DND-41 (cell line): Measurements from ENCODE around the gene CAMK1.

ENCODE experiments used
- ATAC-seq: fragments of 200-7000 bp; cut with Tn5 transposase; 3 replicates; pipeline ENCODE4 v1.9.1; 2021; ENCODE audit warnings: low read depth; ENCODE audit not compliant: insufficient read depth
- DNase-seq: peaks from one replicate; pipeline ENCODE4 v3.0.0-alpha.2; 2020
- H2AFZ ChIP-seq: 2 replicates; pipeline ENCODE4 v1.6.0; 2012; ENCODE audit warnings: low read depth, low read length
- H3K27ac ChIP-seq: 2 replicates; pipeline ENCODE4 v1.5.1; 2012; ENCODE audit warnings: low read length, inconsistent platforms
- H3K27me3 ChIP-seq: fragments of 200-600 bp; sonication (generic); 2 replicates; pipeline ENCODE4 v1.6.0; 2012; ENCODE audit warnings: low read length, mild to moderate bottlenecking, inconsistent platforms; ENCODE audit not compliant: insufficient read depth, poor library complexity
- H3K36me3 ChIP-seq: 2 replicates; pipeline ENCODE4 v1.5.1; 2012; ENCODE audit warnings: low read length, inconsistent platforms; ENCODE audit not compliant: insufficient read depth
- H3K4me1 ChIP-seq: 2 replicates; pipeline ENCODE4 v1.5.1; 2012; ENCODE audit warnings: mild to moderate bottlenecking, low read length; ENCODE audit not compliant: insufficient read depth
- H3K4me2 ChIP-seq: 2 replicates; pipeline ENCODE4 v1.6.0; 2012; ENCODE audit warnings: mild to moderate bottlenecking, moderate library complexity, low read length, inconsistent platforms; ENCODE audit not compliant: insufficient read depth
- H3K4me3 ChIP-seq, 2 experiments: fragments of 200-600 bp in 1 of 2; shearing (Covaris generic) in 1 of 2; 2 replicates each; pipeline ENCODE4 v1.5.1; 2012 to 2016; ENCODE audit warnings: inconsistent platforms in 2 of 2, low read length in 2 of 2, mild to moderate bottlenecking in 2 of 2, low read depth in 1 of 2, moderate library complexity in 1 of 2
- H3K79me2 ChIP-seq: 2 replicates; pipeline ENCODE4 v1.6.0; 2012; ENCODE audit warnings: low read length, inconsistent platforms; ENCODE audit not compliant: insufficient read depth
- H3K9ac ChIP-seq: 2 replicates; pipeline ENCODE4 v1.6.0; 2012; ENCODE audit warnings: low read depth, mild to moderate bottlenecking, inconsistent platforms, low read length, moderate library complexity
- H3K9me3 ChIP-seq: 2 replicates; pipeline ENCODE4 v1.5.1; 2012; ENCODE audit warnings: low read length, moderate library complexity, mild to moderate bottlenecking, inconsistent platforms; ENCODE audit not compliant: insufficient read depth, severe bottlenecking
- H4K20me1 ChIP-seq: 2 replicates; pipeline ENCODE4 v1.6.0; 2012; ENCODE audit warnings: low read length; ENCODE audit not compliant: insufficient read depth
- EZH2 ChIP-seq: IDR thresholded peaks from 3 replicates; pipeline ENCODE4 v1.6.1; 2012; ENCODE audit warnings: borderline replicate concordance, low read depth, mild to moderate bottlenecking, moderate library complexity, low read length, inconsistent platforms; ENCODE audit not compliant: severe bottlenecking
- TF ChIP-seq, protein P1 (sequence below): IDR thresholded peaks from 2 replicates; pipeline ENCODE4 v1.5.1; 2012; ENCODE audit warnings: borderline replicate concordance, low read length, moderate library complexity, mild to moderate bottlenecking; ENCODE audit not compliant: poor library complexity, severe bottlenecking; ENCODE audit errors: extremely low read depth

The CAMK1 gene

DNA sequence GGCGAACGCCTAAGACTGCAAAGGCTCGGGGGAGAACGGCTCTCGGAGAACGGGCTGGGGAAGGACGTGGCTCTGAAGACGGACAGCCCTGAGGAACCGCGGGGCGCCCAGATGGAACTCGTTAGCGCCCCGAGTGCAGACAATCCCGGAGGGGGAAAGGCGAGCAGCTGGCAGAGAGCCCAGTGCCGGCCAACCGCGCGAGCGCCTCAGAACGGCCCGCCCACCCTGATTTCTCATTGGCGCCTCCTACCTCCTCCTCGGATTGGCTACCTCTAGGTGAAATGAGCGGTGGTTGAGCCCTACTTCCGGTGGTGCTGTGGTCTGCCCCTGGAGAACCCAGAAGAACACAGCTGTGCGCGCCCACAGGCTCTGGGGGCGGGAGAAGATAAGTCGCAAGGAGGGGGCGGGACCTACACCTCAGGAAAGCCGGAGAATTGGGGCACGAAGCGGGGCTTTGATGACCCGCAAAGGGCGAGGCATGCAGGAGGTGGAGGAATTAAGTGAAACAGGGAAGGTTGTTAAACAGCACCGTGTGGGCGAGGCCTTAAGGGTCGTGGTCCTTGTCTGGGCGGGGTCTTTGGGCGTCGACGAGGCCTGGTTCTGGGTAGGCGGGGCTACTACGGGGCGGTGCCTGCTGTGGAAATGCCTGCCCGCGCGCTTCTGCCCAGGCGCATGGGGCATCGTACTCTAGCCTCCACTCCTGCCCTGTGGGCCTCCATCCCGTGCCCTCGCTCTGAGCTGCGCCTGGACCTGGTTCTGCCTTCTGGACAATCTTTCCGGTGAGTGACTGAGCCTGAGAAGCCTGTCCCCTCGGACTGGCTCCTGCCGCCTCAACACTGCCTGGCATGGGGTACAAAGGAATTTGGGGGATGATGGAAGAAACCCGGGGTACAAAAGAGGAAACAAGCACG is 19.8 kb downstream of the CAMK1 start, which contains the start of gene OGG1:
OGG1 (plus strand) TSS at position 308 of the 911 bp plus-strand sequence; CDS start at position 643, 335 bp downstream.
- peak; percentile 95 for ATAC-seq
- H4K20me1 ChIP-seq = no peaks in the 10 kb centered on the region; the same call in 1 of the 2 replicates
- no peak for TF ChIP-seq EZH2
- TF ChIP-seq, protein P1, sequence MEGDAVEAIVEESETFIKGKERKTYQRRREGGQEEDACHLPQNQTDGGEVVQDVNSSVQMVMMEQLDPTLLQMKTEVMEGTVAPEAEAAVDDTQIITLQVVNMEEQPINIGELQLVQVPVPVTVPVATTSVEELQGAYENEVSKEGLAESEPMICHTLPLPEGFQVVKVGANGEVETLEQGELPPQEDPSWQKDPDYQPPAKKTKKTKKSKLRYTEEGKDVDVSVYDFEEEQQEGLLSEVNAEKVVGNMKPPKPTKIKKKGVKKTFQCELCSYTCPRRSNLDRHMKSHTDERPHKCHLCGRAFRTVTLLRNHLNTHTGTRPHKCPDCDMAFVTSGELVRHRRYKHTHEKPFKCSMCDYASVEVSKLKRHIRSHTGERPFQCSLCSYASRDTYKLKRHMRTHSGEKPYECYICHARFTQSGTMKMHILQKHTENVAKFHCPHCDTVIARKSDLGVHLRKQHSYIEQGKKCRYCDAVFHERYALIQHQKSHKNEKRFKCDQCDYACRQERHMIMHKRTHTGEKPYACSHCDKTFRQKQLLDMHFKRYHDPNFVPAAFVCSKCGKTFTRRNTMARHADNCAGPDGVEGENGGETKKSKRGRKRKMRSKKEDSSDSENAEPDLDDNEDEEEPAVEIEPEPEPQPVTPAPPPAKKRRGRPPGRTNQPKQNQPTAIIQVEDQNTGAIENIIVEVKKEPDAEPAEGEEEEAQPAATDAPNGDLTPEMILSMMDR = no peak
- peak within 1 kb of the TSS; percentile 94 for H3K4me2 ChIP-seq
- H3K27ac ChIP-seq = peak within 1 kb of the TSS; percentile 75
- peaks cover 52% of the 10 kb centered on the region for H3K36me3 ChIP-seq
- H3K79me2 ChIP-seq = peaks cover 4% of the 10 kb centered on the region
- peaks cover 26% of the 10 kb centered on the region for H3K4me1 ChIP-seq
- peak; percentile 99 for DNase-seq
- peak within 1 kb of the TSS; percentile 91 for H2AFZ ChIP-seq
- no peaks in the 10 kb centered on the region for H3K9me3 ChIP-seq
- no peaks in the 10 kb centered on the region for H3K27me3 ChIP-seq
- peak within 1 kb of the TSS; percentile 60 for H3K9ac ChIP-seq
- peak within 1 kb of the TSS; percentile 49 to 78; a peak in 3 of 4 replicates for H3K4me3 ChIP-seq

- Histone ChIP-seq H3K27me3 (no peaks in the 10 kb centered on the region), H2AFZ (peak overlapping the region; percentile 91), H3K9ac (peak overlapping the region; percentile 60), H3K4me2 (peak overlapping the region; percentile 94), H3K4me3 (peak overlapping the region; percentile 49 to 78; a peak in 3 of 4 replicates), H3K79me2 (peaks cover 4% of the 10 kb centered on the region), H4K20me1 (no peaks in the 10 kb centered on the region; the same call in 1 of the 2 replicates), H3K27ac (peak overlapping the region; percentile 75), H3K36me3 (peaks cover 54% of the 10 kb centered on the region), H3K9me3 (no peaks in the 10 kb centered on the region), H3K4me1 (peaks cover 26% of the 10 kb centered on the region)
- TF ChIP-seq EZH2 = no peak
- TF ChIP-seq, protein P1 = no peak
- ATAC-seq (no peak), DNase-seq (no peak)
These were observed 20.5 kb downstream of the CAMK1 start for GRCh38 chr3:9749296-9749644.

GRCh38 chr3:9748031-9748430 is 21.7 kb downstream of the CAMK1 start:
- Histone ChIP-seq H4K20me1 (no peaks in the 10 kb centered on the region), H2AFZ (no peak overlapping the region), H3K9me3 (no peaks in the 10 kb centered on the region), H3K9ac (no peak overlapping the region), H3K36me3 (peaks cover 66% of the 10 kb centered on the region), H3K4me1 (peaks cover 26% of the 10 kb centered on the region), H3K27ac (no peak overlapping the region), H3K4me2 (no peak overlapping the region), H3K4me3 (no peak overlapping the region), H3K27me3 (no peaks in the 10 kb centered on the region), H3K79me2 (peaks cover 4% of the 10 kb centered on the region)
- no peak for DNase-seq
- TF ChIP-seq, protein P1 = no peak
- no peak for TF ChIP-seq EZH2
- ATAC-seq = no peak
